GM19025 (cell line): ENCODE results near the gene NOS3.

Experiments
- ATAC-seq: cut with Tn5 transposase; IDR thresholded peaks from one replicate; pipeline ENCODE4 v1.9.1; 2021; ENCODE audit warnings: mild to moderate bottlenecking, low read depth, moderate library complexity; ENCODE audit not compliant: unreplicated experiment

Gene NOS3

GRCh38 chr7:150963707-150964559 lies 26.9 kb upstream of the NOS3 start:
- ATAC-seq, result no peak

GRCh38 chr7:150964593-150965111 lies 26.2 kb upstream of the NOS3 start:
- ATAC-seq, result no peak

GRCh38 chr7:150965273-150965830 lies 25.5 kb upstream of the NOS3 start:
- ATAC-seq, result no peak

- no peak for ATAC-seq
These were observed 24.8 kb upstream of the NOS3 start for GRCh38 chr7:150966002-150966401.

GRCh38 chr7:150967349-150967748 lies 23.5 kb upstream of the NOS3 start:
- ATAC-seq, result no peak

- ATAC-seq, result no peak
These were observed 22.6 kb upstream of the NOS3 start for GRCh38 chr7:150968056-150968733.

GRCh38 chr7:150968734-150969372 lies 22.0 kb upstream of the NOS3 start:
- no peak for ATAC-seq

GRCh38 chr7:150969475-150969874 lies 21.3 kb upstream of the NOS3 start:
- no peak for ATAC-seq

- no peak for ATAC-seq
These were observed 20.4 kb upstream of the NOS3 start for GRCh38 chr7:150970424-150970823.

GRCh38 chr7:150971242-150972022 lies 19.4 kb upstream of the NOS3 start:
- no peak for ATAC-seq

GRCh38 chr7:150972023-150972468 lies 18.8 kb upstream of the NOS3 start:
- no peak for ATAC-seq

- ATAC-seq, result no peak
These were observed 18.1 kb upstream of the NOS3 start for GRCh38 chr7:150972741-150973140.

GRCh38 chr7:150973571-150974451 lies 17.0 kb upstream of the NOS3 start:
- no peak for ATAC-seq

GRCh38 chr7:150974468-150975391 lies 16.1 kb upstream of the NOS3 start:
- ATAC-seq, result peak; percentile 56

- no peak for ATAC-seq
These were observed 15.1 kb upstream of the NOS3 start for GRCh38 chr7:150975536-150976319.

GRCh38 chr7:150976529-150977381 lies 14.1 kb upstream of the NOS3 start:
- ATAC-seq, result no peak
